Hepatocyte (in vitro differentiated cells): ENCODE measurements around the gene ENOX1.

Experiments
- CTCF ChIP-seq: fragments of 200-600 bp; sonication (generic); IDR thresholded peaks from 2 replicates; pipeline ENCODE4 v1.5.1; 2016; ENCODE audit warnings: antibody characterized with exemption, mild to moderate bottlenecking; ENCODE audit not compliant: poor library complexity
- EZH2 ChIP-seq: fragments of 200-600 bp; sonication (generic); IDR thresholded peaks from 2 replicates; pipeline ENCODE4 v1.6.1; 2016; ENCODE audit warnings: antibody characterized with exemption, mild to moderate bottlenecking, borderline replicate concordance
- EZH2phosphoT487 ChIP-seq: fragments of 200-600 bp; sonication (generic); IDR thresholded peaks from one replicate; pipeline ENCODE4 v1.6.1; 2018; ENCODE audit warnings: antibody characterized with exemption, mild to moderate bottlenecking, low read depth, moderate library complexity; ENCODE audit not compliant: unreplicated experiment, severe bottlenecking

GRCh38 chr13:43805071-43805468, 18.3 kb upstream of the ENOX1 start:
- no peak for TF ChIP-seq CTCF
- TF ChIP-seq EZH2 = no peak
- TF ChIP-seq EZH2phosphoT487 = no peak
